Stimulated activated CD4-positive, alpha-beta T cell treated with anti-CD3 and anti-CD28 coated beads, Interleukin-1b, Interleukin-23, amount 100 ng/mL, for 1 hour (primary cell): Measurements from ENCODE around the gene RAG2.

Source experiments
- DNase-seq, 2 donors: peaks; one replicate each; pipeline ENCODE4 v3.0.0-alpha.2; 2020; ENCODE audit warnings: low read depth in 2 of 2

Gene RAG2

GRCh38 chr11:36598051-36598450, at the start of gene RAG2:
TSS of gene RAG2 (minus strand) at chr11:36598236. CDS start at chr11:36594168, 4,068 bp downstream.
- DNase-seq = no peak

- DNase-seq = no peak
Measured at GRCh38 chr11:36638556-36638955, 40.5 kb upstream of the RAG2 start.

GRCh38 chr11:36635066-36635862, 37.2 kb upstream of the RAG2 start:
- no peak for DNase-seq

GRCh38 chr11:36631774-36632173, 33.7 kb upstream of the RAG2 start:
- no peak for DNase-seq

- no peak for DNase-seq
Measured at GRCh38 chr11:36628765-36629244, 30.8 kb upstream of the RAG2 start.

GRCh38 chr11:36628141-36628540, 30.1 kb upstream of the RAG2 start:
- DNase-seq = no peak

GRCh38 chr11:36627471-36627870, 29.4 kb upstream of the RAG2 start:
- no peak for DNase-seq

- DNase-seq = no peak
Measured at GRCh38 chr11:36627006-36627405, 29.0 kb upstream of the RAG2 start.

GRCh38 chr11:36623494-36623893, 25.5 kb upstream of the RAG2 start:
- no peak for DNase-seq

GRCh38 chr11:36622431-36623136, 24.5 kb upstream of the RAG2 start:
- no peak for DNase-seq

- DNase-seq = no peak
Measured at GRCh38 chr11:36620246-36620645, 22.2 kb upstream of the RAG2 start.

GRCh38 chr11:36619502-36619901, 21.5 kb upstream of the RAG2 start:
- no peak for DNase-seq

GRCh38 chr11:36618363-36619047, 20.5 kb upstream of the RAG2 start:
- DNase-seq = no peak

GRCh38 chr11:36617543-36618362, 19.7 kb upstream of the RAG2 start:
- no peak for DNase-seq

- no peak for DNase-seq
Measured at GRCh38 chr11:36615826-36616225, 17.8 kb upstream of the RAG2 start.

GRCh38 chr11:36609383-36609782, 11.3 kb upstream of the RAG2 start:
- DNase-seq = no peak

GRCh38 chr11:36608491-36609199, 10.6 kb upstream of the RAG2 start:
- DNase-seq = no peak

- no peak for DNase-seq
Measured at GRCh38 chr11:36605221-36606216, 7.5 kb upstream of the RAG2 start.

GRCh38 chr11:36602135-36602534, 4.1 kb upstream of the RAG2 start:
- no peak for DNase-seq

GRCh38 chr11:36601155-36601554, 3.1 kb upstream of the RAG2 start:
- no peak for DNase-seq
